Adrenal gland (tissue), 12 donors: ENCODE results near the gene FHOD3. TPM values are rescaled to one million over a fixed set of nuclear protein-coding genes. Genes with fewer than 3 reads are reported as not detected.

Experiments used
- DNase-seq, 7 donors: peaks; one replicate each; pipeline ENCODE4 v3.0.0-alpha.2; 2019 to 2020
- H3K27ac ChIP-seq, 5 donors: fragments of 200-600 bp; sonication (generic) in 4 of 5; 1 replicate in 3 of 5; 2 replicates in 2 of 5; pipeline versions ENCODE4 v1.5.1 to v1.8.0; 2016 to 2020; ENCODE audit warnings: mild to moderate bottlenecking in 1 of 5
- H3K27me3 ChIP-seq: fragments of 200-600 bp; 2 replicates; pipeline ENCODE4 v1.8.0; 2021
- H3K36me3 ChIP-seq, 2 donors: fragments of 200-600 bp; replicated peaks in 1 of 2; 1 replicate in 1 of 2; 2 replicates in 1 of 2; pipeline versions ENCODE4 v1.5.1 to v1.8.0; 2018 to 2022
- H3K4me1 ChIP-seq, 2 donors: fragments of 200-600 bp; replicated peaks in 1 of 2; 1 replicate in 1 of 2; 2 replicates in 1 of 2; pipeline versions ENCODE4 v1.5.1 to v1.8.0; 2018 to 2021
- H3K4me3 ChIP-seq, 4 donors: fragments of 200-600 bp; sonication (generic) in 3 of 4; one replicate each; pipeline ENCODE4 v1.5.1; 2016 to 2018
- H3K9me3 ChIP-seq, 3 donors: fragments of 200-600 bp; sonication (generic) in 1 of 3; replicated peaks in 1 of 3; 1 replicate in 2 of 3; 2 replicates in 1 of 3; pipeline versions ENCODE4 v1.5.1 to v1.8.0; 2016 to 2021
- POLR2A ChIP-seq, 2 donors: fragments of 450-650 bp; IDR thresholded peaks; one replicate each; pipeline ENCODE4 v1.6.1; 2017; ENCODE audit warnings: antibody characterized with exemption in 2 of 2, mild to moderate bottlenecking in 2 of 2, moderate library complexity in 1 of 2
- WGBS, 4 donors: extraction: QIAGEN DNeasy Blood & Tissue Kit in 2 of 4; methylation state at CpG; one replicate each; pipeline versions ENCODE4 v1.1.5 to v1.1.7; 2013 to 2017; 5-methylcytosine and 5-hydroxymethylcytosine counted together
- intact Hi-C, 2 donors: fragments of 100-400 bp; cut with DNase I; formaldehyde crosslinking; loops; one replicate each; pipeline versions ENCODE4 v1.14.1 to v1.15.0; 2022 to 2023
- polyA plus RNA-seq, 3 donors: library from polyadenylated mRNA; stranded (reverse); fragments of 200-250 nt in 2 of 3; fragments of 350-450 nt in 1 of 3; fragmentation: Illumina TruSeq in 1 of 3; extraction: RNeasy Lipid Tissue Mini Kit (QIAGEN cat#74804) in 1 of 3; gene quantifications; one replicate each; pipeline ENCODE4 v1.2.3, GENCODE V29; 2013 to 2014
- total RNA-seq, 9 donors: library from RNA; depleted of rRNA in 4 of 9; stranded (reverse); fragments of >200 nt in 4 of 9; fragments of 120-200 nt in 1 of 9; fragmentation: NEBNext Ultra II Directional in 1 of 9; extraction: Animal tissue kit (Norgen Biotek cat#: 25700) in 1 of 9; gene quantifications; one replicate each; pipeline versions ENCODE4 v1.1.0 to v1.2.4, GENCODE V29; 2013 to 2023
- TF ChIP-seq, protein P1 (sequence below), 6 experiments: fragments of 450-650 bp in 4 of 6; fragments of 200-600 bp in 2 of 6; sonication (generic) in 1 of 6; IDR thresholded peaks; 1 replicate in 5 of 6; 2 replicates in 1 of 6; pipeline versions ENCODE4 v1.5.1 to v1.8.0; 2016 to 2021; ENCODE audit warnings: antibody characterized with exemption in 6 of 6, mild to moderate bottlenecking in 2 of 6, moderate library complexity in 1 of 6
- donor health status: healthy with polysubstance abuse.
- donor health status: Bipolar disorder and iron deficiency.
- donor health status: DM: yes; HTN: yes; CAD: no.
- donor health status: DM: no; HTN: no; CAD: no.
- donor health status: DM: no; HTN: no; CAD: no.
- donor health status: DM: yes; HTN: yes; CAD: no.

Gene FHOD3
- total and polyA plus RNA-seq, 12 donors, result 17.5 to 87.9 (median 48.5) TPM

DNA sequence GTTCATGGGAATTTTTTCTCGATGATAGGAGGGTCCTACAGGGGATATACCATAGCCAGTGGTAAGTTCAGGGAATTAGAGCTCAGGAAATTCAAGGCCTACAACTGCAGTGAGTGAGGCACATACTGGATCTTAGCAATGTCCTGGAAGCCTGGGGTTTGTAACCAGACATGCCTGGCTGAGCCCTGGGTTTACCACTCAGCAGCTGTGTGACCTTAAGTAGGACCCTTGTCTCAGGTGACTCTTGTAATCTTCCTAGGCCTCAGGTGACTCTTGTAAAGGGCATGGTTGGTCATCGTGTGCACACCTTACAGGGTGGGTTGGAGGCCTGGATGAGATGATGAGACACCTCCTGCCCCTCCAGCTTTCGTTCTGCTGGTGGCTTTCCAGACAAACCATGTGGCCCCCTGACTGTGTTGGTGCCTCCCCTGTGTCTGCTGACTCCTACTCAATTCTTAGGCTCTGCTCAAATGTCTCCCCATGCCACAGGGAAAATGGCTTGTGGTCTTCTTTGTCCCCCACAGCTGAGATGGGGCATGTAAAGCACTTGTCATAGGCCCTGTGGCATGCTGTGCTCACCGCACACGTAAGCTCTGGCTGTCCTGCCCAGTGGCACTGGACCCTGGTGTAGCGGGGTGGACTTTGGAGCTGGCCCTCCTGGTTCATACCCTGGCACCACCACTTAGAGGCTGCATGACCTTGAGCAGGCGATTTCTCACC is 94.1 kb downstream of the FHOD3 start:
- Histone ChIP-seq H3K9me3 (no peaks in the 10 kb centered on the region), H3K4me1 (peaks cover 0 to 7% of the 10 kb centered on the region in 2 donors), H3K27ac (no peak overlapping the region), H3K36me3 (no peaks in the 10 kb centered on the region), H3K27me3 (no peaks in the 10 kb centered on the region), H3K4me3 (no peak overlapping the region)
- no peak for DNase-seq
- intact Hi-C loops, result no loop called here
- TF ChIP-seq, protein P1, sequence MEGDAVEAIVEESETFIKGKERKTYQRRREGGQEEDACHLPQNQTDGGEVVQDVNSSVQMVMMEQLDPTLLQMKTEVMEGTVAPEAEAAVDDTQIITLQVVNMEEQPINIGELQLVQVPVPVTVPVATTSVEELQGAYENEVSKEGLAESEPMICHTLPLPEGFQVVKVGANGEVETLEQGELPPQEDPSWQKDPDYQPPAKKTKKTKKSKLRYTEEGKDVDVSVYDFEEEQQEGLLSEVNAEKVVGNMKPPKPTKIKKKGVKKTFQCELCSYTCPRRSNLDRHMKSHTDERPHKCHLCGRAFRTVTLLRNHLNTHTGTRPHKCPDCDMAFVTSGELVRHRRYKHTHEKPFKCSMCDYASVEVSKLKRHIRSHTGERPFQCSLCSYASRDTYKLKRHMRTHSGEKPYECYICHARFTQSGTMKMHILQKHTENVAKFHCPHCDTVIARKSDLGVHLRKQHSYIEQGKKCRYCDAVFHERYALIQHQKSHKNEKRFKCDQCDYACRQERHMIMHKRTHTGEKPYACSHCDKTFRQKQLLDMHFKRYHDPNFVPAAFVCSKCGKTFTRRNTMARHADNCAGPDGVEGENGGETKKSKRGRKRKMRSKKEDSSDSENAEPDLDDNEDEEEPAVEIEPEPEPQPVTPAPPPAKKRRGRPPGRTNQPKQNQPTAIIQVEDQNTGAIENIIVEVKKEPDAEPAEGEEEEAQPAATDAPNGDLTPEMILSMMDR (IDR thresholded peaks at IDR 0.05), result no peak
- 88 to 98% (median 96%) methylated on average over 3 to 7 of the region's 7 CpGs for WGBS, 4 donors

DNA sequence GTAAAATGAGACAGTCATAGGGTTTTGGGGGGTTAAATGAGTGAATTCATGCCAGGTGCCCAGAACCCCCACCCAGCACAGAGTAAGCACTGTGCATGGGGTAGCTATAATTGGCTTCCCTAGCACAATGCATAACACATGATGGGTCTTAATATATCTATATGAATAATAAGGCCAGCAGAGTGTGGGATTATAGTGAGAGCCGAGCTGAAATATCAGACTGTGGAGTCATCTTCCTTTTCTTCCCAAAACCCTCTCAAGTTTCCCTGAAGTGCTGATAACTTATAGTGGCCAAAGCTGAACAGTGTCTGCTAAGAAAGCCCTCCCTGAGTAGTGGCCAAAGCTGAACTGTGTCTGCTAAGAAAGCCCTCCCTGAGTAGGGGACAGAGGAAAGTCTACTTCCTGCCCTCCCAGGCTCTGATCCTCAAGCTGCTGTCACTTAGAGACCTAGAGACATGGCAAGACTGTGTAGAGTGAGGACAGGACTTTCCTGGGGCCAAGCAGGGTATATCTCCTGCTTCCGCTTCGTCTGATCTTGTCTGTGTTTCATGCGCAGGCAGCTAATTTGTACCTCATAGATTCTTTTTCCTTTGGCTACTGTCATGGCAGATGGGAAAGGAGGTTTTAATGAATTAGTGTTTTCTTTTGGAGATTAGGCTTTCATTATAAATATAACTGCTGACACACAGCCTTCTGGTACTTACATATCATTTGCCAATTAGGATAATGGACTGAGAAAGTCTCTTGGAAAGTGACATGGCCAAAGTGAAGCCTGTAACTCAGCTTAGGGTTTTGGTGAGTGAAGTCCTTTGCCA is 94.9 kb downstream of the FHOD3 start:
- intact Hi-C loops, result no loop called here
- H3K27ac ChIP-seq, result no peak overlapping the region
- H3K4me1 ChIP-seq, result peaks cover 0 to 14% of the 10 kb centered on the region in 2 donors
- H3K4me3 ChIP-seq, result no peak overlapping the region
- H3K27me3 ChIP-seq, result no peaks in the 10 kb centered on the region
- H3K9me3 ChIP-seq, result no peaks in the 10 kb centered on the region
- no peaks in the 10 kb centered on the region for H3K36me3 ChIP-seq
- TF ChIP-seq, protein P1 (IDR thresholded peaks at IDR 0.05), result no peak
- TF ChIP-seq POLR2A (IDR thresholded peaks at IDR 0.05), result no peak
- no peak for DNase-seq
- WGBS, 4 donors, result 74 to 83% (median 80%) methylated on average over 4 of the region's 4 CpGs

DNA sequence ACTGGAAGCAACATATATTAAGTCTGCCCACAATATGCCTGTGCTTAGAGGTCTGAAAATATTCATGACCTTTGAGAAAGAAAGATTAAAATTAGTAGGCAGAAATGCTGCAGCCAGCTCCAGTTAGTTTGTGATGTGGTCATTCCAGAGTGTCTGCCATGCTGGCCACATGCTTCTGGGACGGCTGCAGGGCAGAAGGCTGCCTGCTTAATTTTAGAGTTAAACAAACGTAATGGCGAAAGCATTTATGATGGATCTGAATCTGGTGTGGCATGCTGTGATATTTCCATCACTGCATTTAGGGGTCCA is 95.4 kb downstream of the FHOD3 start:
- Histone ChIP-seq H3K9me3 (no peaks in the 10 kb centered on the region), H3K4me3 (no peak overlapping the region), H3K27me3 (no peaks in the 10 kb centered on the region), H3K27ac (no peak overlapping the region), H3K4me1 (peaks cover 0 to 14% of the 10 kb centered on the region in 2 donors), H3K36me3 (no peaks in the 10 kb centered on the region)
- 67 to 88% (median 84%) methylated on average over 3 of the region's 3 CpGs for WGBS, 4 donors
- no peak for DNase-seq
- TF ChIP-seq, protein P1 (IDR thresholded peaks at IDR 0.05), result no peak
- TF ChIP-seq POLR2A (IDR thresholded peaks at IDR 0.05), result no peak
- intact Hi-C loops, result no loop called here

DNA sequence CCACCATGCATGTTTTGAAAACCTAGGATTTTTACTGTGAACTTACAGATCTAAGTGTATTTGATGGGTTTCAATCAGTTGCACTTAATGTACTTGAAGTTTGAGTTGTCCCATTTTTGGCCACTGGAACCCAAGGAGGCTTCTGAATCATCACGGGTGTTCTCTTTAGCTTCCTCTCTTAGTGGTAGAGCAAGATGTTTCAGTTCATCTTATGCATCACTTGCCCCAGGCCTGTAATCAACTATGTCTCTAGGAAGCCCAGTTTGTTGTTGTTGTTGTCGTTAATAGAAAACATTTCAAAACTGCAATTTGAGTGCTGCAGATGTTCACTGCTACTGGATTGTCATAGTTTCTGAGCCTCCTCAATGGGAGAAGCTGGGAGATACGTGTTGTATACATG is 97.0 kb downstream of the FHOD3 start:
- Histone ChIP-seq H3K27me3 (no peaks in the 10 kb centered on the region), H3K4me3 (no peak overlapping the region), H3K9me3 (no peaks in the 10 kb centered on the region), H3K4me1 (peaks cover 0 to 13% of the 10 kb centered on the region in 2 donors), H3K36me3 (no peaks in the 10 kb centered on the region), H3K27ac (no peak overlapping the region)
- no peak for TF ChIP-seq POLR2A (IDR thresholded peaks at IDR 0.05)
- TF ChIP-seq, protein P1 (IDR thresholded peaks at IDR 0.05), result no peak
- 84 to 92% (median 88%) methylated on average over 3 of the region's 3 CpGs for WGBS, 4 donors
- DNase-seq, result no peak
- intact Hi-C loops, result no loop called here
